Right cardiac atrium (tissue), 5 donors: ENCODE measurements around the gene SERINC5. TPM values are rescaled to one million over a fixed set of nuclear protein-coding genes. Genes with fewer than 3 reads are reported as not detected.
"Not testable (repeated sequence)": the region's sequence is repeated elsewhere in the genome, so short reads cannot be mapped to it uniquely, and the experiment has no call there.

Experiments
- ATAC-seq, 2 donors: fragments of 200-7000 bp; cut with Tn5 transposase; one replicate each; pipeline versions ENCODE4 v1.8.0 to v1.9.1; 2020; ENCODE audit warnings: moderate library complexity in 2 of 2, mild to moderate bottlenecking in 1 of 2
- DNase-seq, 3 donors: peaks; one replicate each; pipeline ENCODE4 v3.0.0-alpha.2; 2020
- H3K27ac ChIP-seq: one replicate; pipeline ENCODE4 v1.5.1; 2013; ENCODE audit warnings: mild to moderate bottlenecking, low read length, control low read depth, moderate library complexity
- H3K27me3 ChIP-seq: one replicate; pipeline ENCODE4 v1.6.1; 2013; ENCODE audit not compliant: control insufficient read depth, insufficient read depth
- H3K4me1 ChIP-seq: one replicate; pipeline ENCODE4 v1.6.1; 2013; ENCODE audit warnings: low read length; ENCODE audit not compliant: control insufficient read depth, insufficient read depth
- H3K4me3 ChIP-seq: one replicate; pipeline ENCODE4 v1.5.1; 2013; ENCODE audit warnings: low read length, control low read depth
- H3K9me3 ChIP-seq: one replicate; pipeline ENCODE4 v1.6.1; 2013; ENCODE audit warnings: low read length; ENCODE audit not compliant: control insufficient read depth
- WGBS: extraction: QIAGEN DNeasy Blood & Tissue Kit; methylation state at CpG from one replicate; pipeline ENCODE4 v1.1.7; 2013; 5-methylcytosine and 5-hydroxymethylcytosine counted together
- intact Hi-C, 4 donors: fragments of 100-400 bp; cut with DNase I; formaldehyde crosslinking; loops; one replicate each; pipeline versions ENCODE4 v1.11.0 to v1.14.0; 2022 to 2023
- polyA plus RNA-seq: library from polyadenylated mRNA; stranded (reverse); fragments of 200-250 nt; gene quantifications from one replicate; pipeline ENCODE4 v1.2.3, GENCODE V29; 2013
- total RNA-seq, 4 donors: library from RNA; stranded (reverse); fragmentation: NEBNext Ultra II Directional; extraction: Animal tissue kit (Norgen Biotek cat#: 25700); gene quantifications; one replicate each; pipeline ENCODE4 v1.2.1, GENCODE V29; 2021
- donor health status: healthy with polysubstance abuse.
- donor health status: DM: no; HTN: yes; CAD: no.
- donor health status: DM: no; HTN: no; CAD: no.
- donor health status: DM: no; HTN: yes; CAD: no; lungs with severe emphysema.
- donor health status: DM: yes; HTN: yes; CAD: no.

The SERINC5 gene
- total and polyA plus RNA-seq, 5 donors, result 3.5 to 13.4 (median 11.6) TPM

DNA sequence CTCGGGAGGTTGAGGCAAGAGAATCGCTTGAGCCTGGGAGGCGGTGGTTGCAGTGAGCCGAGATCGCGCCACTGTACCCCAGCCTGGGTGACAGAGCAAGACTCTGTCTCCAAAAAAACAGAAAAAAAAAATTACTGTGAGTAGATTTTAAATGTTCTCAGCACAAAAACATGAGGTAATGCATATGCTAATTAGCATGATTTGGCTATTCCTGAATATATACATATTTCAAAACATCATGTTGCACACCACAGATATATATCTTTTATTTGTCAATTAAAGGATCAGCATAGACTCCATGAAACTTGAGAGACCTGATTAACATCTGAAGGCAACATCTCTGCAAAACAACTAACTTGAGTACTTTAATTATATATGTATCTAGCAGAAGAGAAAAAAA is 117.4 kb downstream of the SERINC5 start:
- no peak overlapping the region for H3K4me3 ChIP-seq
- no peaks in the 10 kb centered on the region for H3K27me3 ChIP-seq
- ATAC-seq (no peak), DNase-seq (no peak)
- no peak overlapping the region for H3K27ac ChIP-seq
- H3K9me3 ChIP-seq, result no peaks in the 10 kb centered on the region
- peaks cover 7% of the 10 kb centered on the region for H3K4me1 ChIP-seq
- intact Hi-C loops, result no loop called here
- 96% methylated on average over 6 of the region's 6 CpGs for WGBS

GRCh38 chr5:80136798-80137197 is 119.0 kb downstream of the SERINC5 start:
- H3K9me3 ChIP-seq, DNase-seq, intact Hi-C loops, ATAC-seq, H3K27ac ChIP-seq, H3K27me3 ChIP-seq, H3K4me1 ChIP-seq, H3K4me3 ChIP-seq: not testable (repeated sequence)
- WGBS, result 93% methylated on average over 7 of the region's 7 CpGs

DNA sequence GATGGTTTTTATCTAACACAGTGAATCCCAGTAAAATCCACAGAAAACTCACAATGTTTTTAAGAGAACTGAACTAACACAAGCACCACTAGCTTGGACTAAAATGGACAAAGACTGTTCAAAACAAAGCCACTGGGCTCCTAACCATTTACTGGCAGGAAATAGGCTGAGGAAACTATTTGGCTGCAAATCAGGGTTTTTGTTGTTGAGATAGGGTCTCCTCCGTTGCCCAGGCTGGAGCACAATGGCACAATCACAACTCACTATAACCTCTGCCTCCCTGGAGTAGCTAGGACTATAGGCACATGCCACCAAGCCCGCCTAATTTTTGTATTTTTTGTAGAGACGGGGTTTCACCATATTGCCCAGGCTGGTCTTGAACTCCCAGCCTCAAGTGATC is 121.0 kb downstream of the SERINC5 start:
- H3K27ac ChIP-seq, result no peak overlapping the region
- DNase-seq (no peak), ATAC-seq (peak in 1 of 2 donors; percentile 45)
- H3K27me3 ChIP-seq, result no peaks in the 10 kb centered on the region
- H3K9me3 ChIP-seq, result no peaks in the 10 kb centered on the region
- H3K4me3 ChIP-seq, result no peak overlapping the region
- WGBS, result 69% methylated on average over 3 of the region's 3 CpGs
- peaks cover 2% of the 10 kb centered on the region for H3K4me1 ChIP-seq
- intact Hi-C loops, result no loop called here

GRCh38 chr5:80129146-80129545 is 126.7 kb downstream of the SERINC5 start:
- no peak overlapping the region for H3K27ac ChIP-seq
- no peaks in the 10 kb centered on the region for H3K4me1 ChIP-seq
- DNase-seq, result no peak
- 94% methylated on average over 5 of the region's 5 CpGs for WGBS
- no peaks in the 10 kb centered on the region for H3K9me3 ChIP-seq
- intact Hi-C loops, result no loop called here
- H3K4me3 ChIP-seq, result no peak overlapping the region
- no peak for ATAC-seq
- H3K27me3 ChIP-seq, result no peaks in the 10 kb centered on the region

- no peaks in the 10 kb centered on the region for H3K4me1 ChIP-seq
These were observed 127.7 kb downstream of the SERINC5 start for GRCh38 chr5:80128141-80128540.

GRCh38 chr5:80127116-80127552 is 128.7 kb downstream of the SERINC5 start:
- intact Hi-C loops, result no loop called here
- Histone ChIP-seq H3K4me1 (no peaks in the 10 kb centered on the region), H3K27ac (no peak overlapping the region), H3K27me3 (no peaks in the 10 kb centered on the region), H3K4me3 (no peak overlapping the region), H3K9me3 (no peaks in the 10 kb centered on the region)
- DNase-seq (no peak), ATAC-seq (peak; percentile 48 to 57)
- 91% methylated on average over 4 of the region's 4 CpGs for WGBS

More at GRCh38 chr5:80128141-80128540, 127.7 kb downstream of the SERINC5 start:
- intact Hi-C loops, result no loop called here
- ATAC-seq (no peak), DNase-seq (no peak)
- 32% methylated on average over 2 of the region's 2 CpGs for WGBS
- Histone ChIP-seq H3K27me3 (no peaks in the 10 kb centered on the region), H3K9me3 (no peaks in the 10 kb centered on the region), H3K4me3 (no peak overlapping the region), H3K27ac (no peak overlapping the region)

- 69% methylated on average over 4 of the region's 4 CpGs for whole genome bisulfite sequencing
- ATAC-seq, result peak; percentile 54 to 62
- H3K4me3 ChIP-seq, result no peak overlapping the region
- no peak for DNase-seq
- no peaks in the 10 kb centered on the region for H3K9me3 ChIP-seq
- no peaks in the 10 kb centered on the region for H3K27me3 ChIP-seq
- intact Hi-C loops, result no loop called here
- no peaks in the 10 kb centered on the region for H3K4me1 ChIP-seq
- H3K27ac ChIP-seq, result no peak overlapping the region
These were observed 129.8 kb downstream of the SERINC5 start for GRCh38 chr5:80125962-80126480.

DNA sequence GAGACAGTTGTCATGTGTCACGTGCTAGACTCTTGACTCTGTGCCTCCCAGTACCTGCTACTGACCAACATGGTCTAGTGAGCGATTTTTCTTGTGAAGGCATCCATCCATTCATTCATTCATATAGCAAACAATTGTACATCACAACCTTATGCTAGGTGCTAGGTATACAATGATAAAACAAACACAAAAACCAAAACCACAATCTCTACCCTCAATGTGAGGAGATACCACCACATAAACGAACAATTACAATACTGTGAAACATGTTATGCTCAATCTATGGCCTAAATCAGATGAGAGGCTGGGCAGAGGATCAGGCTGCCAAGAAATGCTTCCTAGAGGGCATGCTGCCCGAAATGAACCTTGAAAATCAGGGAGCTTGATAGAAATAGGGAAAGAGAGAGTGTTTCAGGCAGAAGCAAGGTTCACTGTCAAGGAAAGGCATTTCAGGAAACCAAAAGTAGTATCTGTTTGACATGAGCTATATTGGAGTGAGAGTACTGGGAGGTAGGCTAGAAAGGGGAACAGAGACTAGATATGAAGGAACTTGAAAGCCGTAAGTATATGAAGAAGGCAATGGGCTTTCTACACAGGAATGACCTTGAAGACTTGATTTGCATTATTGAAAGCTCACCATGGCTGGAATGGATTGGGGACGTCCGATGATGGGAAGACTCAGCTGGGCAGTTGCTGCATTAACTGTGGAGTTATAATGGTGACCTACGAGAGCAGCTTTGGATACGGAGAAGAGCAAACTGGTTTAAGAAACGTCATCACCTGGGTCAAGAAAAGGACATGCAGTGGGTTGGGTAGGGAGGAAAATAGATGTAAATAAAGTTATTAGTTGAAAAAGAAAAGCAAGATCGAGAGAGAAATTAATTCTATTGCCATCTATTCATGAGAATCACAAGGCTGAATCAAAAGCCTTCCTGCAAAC is 130.6 kb downstream of the SERINC5 start:
- Histone ChIP-seq H3K4me3 (no peak overlapping the region), H3K4me1 (no peaks in the 10 kb centered on the region), H3K9me3 (no peaks in the 10 kb centered on the region), H3K27ac (no peak overlapping the region), H3K27me3 (no peaks in the 10 kb centered on the region)
- ATAC-seq, result peak in 1 of 2 donors; percentile 41
- DNase-seq, result no peak
- intact Hi-C loops, result no loop called here
- 85% methylated on average over 11 of the region's 11 CpGs for WGBS

GRCh38 chr5:80124121-80124918 is 131.5 kb downstream of the SERINC5 start:
- intact Hi-C loops, result no loop called here
- no peaks in the 10 kb centered on the region for H3K9me3 ChIP-seq
- ATAC-seq (no peak), DNase-seq (no peak)
- H3K27ac ChIP-seq, result no peak overlapping the region
- no peak overlapping the region for H3K4me3 ChIP-seq
- H3K27me3 ChIP-seq, result no peaks in the 10 kb centered on the region
- no peaks in the 10 kb centered on the region for H3K4me1 ChIP-seq
- WGBS, result 87% methylated on average over 9 of the region's 9 CpGs

GRCh38 chr5:80122579-80122978 is 133.3 kb downstream of the SERINC5 start:
- intact Hi-C loops, result no loop called here
- Histone ChIP-seq H3K9me3 (no peaks in the 10 kb centered on the region), H3K27ac (no peak overlapping the region), H3K4me3 (no peak overlapping the region), H3K4me1 (no peaks in the 10 kb centered on the region), H3K27me3 (no peaks in the 10 kb centered on the region)
- 81% methylated on average over 2 of the region's 2 CpGs for WGBS
- ATAC-seq (peak in 1 of 2 donors; percentile 14), DNase-seq (no peak)

DNA sequence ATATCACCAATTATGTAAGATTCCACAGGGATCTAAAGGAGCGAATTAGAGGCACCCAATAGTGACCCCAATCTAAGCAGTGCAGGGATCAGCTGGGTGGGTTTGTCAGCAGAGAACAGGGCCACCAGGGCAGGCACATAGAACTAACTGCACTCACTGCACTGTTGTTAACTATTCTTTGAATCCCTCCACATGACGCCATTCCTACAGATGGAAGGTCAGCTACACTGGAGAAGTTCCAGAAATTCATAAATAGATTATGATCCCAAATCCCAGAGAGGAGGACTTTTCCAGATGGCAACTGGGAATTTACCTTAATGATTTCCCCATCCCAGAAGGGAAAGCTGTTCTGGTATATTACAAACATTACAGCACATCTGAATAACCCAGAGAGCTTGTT is 136.5 kb downstream of the SERINC5 start:
- DNase-seq (no peak), ATAC-seq (no peak)
- H3K4me3 ChIP-seq, result no peak overlapping the region
- H3K9me3 ChIP-seq, result no peaks in the 10 kb centered on the region
- intact Hi-C loops, result no loop called here
- no peak overlapping the region for H3K27ac ChIP-seq
- H3K4me1 ChIP-seq, result no peaks in the 10 kb centered on the region
- H3K27me3 ChIP-seq, result no peaks in the 10 kb centered on the region
- 80% methylated on average over 2 of the region's 2 CpGs for WGBS
